Activated naive CD4-positive, alpha-beta T cell treated with Interleukin-2 at 50 U/mL for 16 hours (primary cell): ENCODE data around the gene PLAU.
A peak's percentile ranks its signal among the peaks of the same experiment; 100 is the strongest.
"Not testable (repeated sequence)": the region's sequence is repeated elsewhere in the genome, so short reads cannot be mapped to it uniquely, and the experiment has no call there.

Source experiments
- DNase-seq: peaks from one replicate; pipeline ENCODE4 v3.0.0-alpha.2; 2020

Gene PLAU

DNA sequence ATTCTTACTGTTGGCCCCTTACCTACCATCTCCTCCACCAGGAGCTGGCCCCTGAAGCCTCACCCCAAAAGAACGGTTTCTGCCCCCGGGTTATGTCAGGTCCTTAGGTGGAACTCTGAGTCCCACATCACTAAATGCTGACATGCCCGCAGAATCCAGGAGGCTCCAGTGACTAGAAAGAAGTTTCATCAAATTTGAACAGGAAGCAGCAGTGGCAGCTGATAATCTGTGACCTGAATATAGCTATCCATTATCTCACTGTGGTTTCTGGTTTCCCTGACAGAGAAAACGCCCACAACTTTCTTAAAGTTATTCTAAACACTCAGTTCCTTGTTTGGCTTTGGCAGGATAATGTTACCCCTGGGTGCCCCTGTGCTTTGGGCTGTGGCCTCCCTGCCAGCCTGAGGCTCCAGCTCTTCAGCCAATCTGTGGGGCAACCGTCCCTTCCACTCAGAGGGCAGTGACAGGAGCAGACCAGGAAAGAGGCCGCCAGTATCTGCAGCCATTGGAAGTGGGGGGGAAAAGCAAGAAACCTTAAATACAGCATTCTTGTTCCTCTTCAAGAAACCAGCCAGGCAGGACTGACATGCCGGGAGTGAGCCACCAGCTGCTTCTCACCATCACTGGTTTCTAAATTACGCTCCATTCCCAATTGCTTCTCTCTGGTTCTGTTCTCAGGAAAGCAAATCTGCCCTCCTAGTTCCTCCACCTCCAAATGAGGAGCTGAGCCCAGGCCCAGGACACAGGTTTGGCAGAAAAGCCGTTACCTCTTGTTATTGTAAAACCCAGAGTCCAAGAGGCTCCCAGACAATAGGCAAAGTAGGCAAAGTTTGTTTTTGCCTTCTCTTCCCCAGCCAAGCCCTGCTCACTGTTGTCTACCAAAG lies 45.8 kb downstream of the PLAU start:
- DNase-seq, result peak; percentile 21

GRCh38 chr10:73959484-73960243 lies 48.7 kb downstream of the PLAU start:
- no peak for DNase-seq

DNA sequence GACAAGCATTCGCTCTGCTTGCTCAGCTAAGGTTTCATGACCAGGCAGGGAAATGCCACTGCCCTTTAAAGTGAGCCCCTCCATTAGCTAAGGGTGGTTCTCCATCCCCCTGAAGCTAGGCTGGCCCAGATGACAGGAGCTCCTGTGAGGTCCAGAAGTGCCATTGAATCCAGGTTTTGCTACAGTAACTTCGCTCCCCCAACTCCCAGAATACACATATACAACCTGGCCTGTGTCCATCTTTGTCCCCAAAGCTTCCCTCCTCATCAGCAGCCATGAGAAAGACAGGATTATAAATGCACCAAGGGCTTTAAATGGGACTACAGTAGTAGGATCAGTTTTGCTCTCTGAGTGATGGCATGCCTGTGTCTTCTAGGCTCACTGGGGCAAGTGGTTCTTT lies 51.5 kb downstream of the PLAU start:
- DNase-seq, result no peak

DNA sequence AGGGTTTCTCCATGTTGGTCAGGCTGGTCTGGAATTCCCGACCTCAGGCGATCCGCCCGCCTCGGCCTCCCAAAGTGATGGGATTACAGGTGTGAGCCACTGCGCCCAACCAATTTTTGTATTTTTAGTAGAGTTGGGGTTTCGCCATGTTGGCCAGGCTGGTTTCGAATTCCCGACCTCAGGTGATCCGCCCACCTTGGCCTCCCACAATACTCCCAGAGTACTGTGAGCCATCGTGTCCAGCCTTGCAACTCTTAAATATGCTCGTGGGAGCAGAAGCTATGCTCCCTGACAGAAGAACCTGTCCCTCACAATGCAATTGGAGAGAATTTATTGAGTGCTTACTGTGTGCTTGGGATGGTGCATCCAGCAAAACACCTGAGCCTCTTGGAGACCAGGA lies 52.6 kb downstream of the PLAU start:
- DNase-seq, result not testable (repeated sequence)

- no peak for DNase-seq
Observed at GRCh38 chr10:73964743-73965142, 53.8 kb downstream of the PLAU start.

GRCh38 chr10:73965267-73965889 lies 54.4 kb downstream of the PLAU start:
- not testable (repeated sequence) for DNase-seq

DNA sequence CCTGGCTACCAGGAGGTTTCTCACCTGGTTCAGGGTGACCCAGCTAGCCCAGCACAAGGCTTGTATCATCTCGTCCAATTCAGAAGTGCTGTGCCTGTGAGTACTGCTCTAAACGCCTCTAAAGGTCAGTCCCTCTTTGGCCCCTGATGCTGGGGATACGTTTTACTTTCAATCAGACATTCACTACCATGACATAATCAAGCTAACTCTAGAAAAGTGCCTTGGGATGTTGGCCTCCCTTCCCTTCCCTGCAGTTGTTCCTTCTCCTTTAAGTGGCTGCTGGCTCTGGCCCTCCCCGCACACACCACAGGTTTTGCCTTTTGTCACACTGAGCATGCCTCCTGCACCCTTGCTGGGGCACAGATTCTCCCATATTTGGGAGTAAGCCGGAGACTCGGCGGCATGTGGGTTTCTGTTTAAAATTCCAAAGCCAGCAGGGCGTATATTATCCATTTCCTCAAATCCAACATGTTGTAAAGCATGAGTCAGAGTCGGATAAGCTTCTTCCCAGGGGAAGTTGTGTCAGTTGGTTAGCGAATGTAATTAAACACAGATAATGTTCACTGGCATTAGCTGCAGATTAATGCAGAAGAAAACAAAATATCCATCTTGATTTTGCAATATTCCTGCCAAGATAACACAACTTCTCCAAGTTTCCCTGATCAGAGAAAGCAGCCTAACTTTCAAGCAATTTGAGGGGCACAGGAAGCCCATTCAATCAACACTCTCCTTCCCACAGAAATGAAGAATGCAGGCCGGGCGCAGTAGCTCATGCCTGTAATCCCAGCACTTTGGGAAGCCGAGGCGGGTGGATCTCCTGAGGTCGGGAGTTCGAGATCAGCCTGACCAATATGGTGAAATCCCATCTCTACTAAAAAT lies 55.2 kb downstream of the PLAU start:
- DNase-seq, result no peak

GRCh38 chr10:73967022-73967429 lies 56.1 kb downstream of the PLAU start:
- DNase-seq, result no peak
